Hepatocyte (in vitro differentiated cells): ENCODE measurements around the gene LRMDA.

Source experiments
- CTCF ChIP-seq: fragments of 200-600 bp; sonication (generic); IDR thresholded peaks from 2 replicates; pipeline ENCODE4 v1.5.1; 2016; ENCODE audit warnings: antibody characterized with exemption, mild to moderate bottlenecking; ENCODE audit not compliant: poor library complexity
- EZH2 ChIP-seq: fragments of 200-600 bp; sonication (generic); IDR thresholded peaks from 2 replicates; pipeline ENCODE4 v1.6.1; 2016; ENCODE audit warnings: antibody characterized with exemption, mild to moderate bottlenecking, borderline replicate concordance
- EZH2phosphoT487 ChIP-seq: fragments of 200-600 bp; sonication (generic); IDR thresholded peaks from one replicate; pipeline ENCODE4 v1.6.1; 2018; ENCODE audit warnings: antibody characterized with exemption, mild to moderate bottlenecking, low read depth, moderate library complexity; ENCODE audit not compliant: unreplicated experiment, severe bottlenecking

GRCh38 chr10:75538765-75539164 lies 107.3 kb downstream of the LRMDA start:
- TF ChIP-seq CTCF (no peak), EZH2 (no peak), EZH2phosphoT487 (no peak)
